ENCODE data around the gene FLOT2. TPM values are rescaled to one million over a fixed set of nuclear protein-coding genes. Genes with fewer than 3 reads are reported as not detected.
"Not testable (repeated sequence)": the region's sequence is repeated elsewhere in the genome, so short reads cannot be mapped to it uniquely, and the experiment has no call there.

The FLOT2 gene
- total RNA-seq, 4 donors from 2014 or later, result 15.3 to 37.9 (median 28.4) TPM

DNA sequence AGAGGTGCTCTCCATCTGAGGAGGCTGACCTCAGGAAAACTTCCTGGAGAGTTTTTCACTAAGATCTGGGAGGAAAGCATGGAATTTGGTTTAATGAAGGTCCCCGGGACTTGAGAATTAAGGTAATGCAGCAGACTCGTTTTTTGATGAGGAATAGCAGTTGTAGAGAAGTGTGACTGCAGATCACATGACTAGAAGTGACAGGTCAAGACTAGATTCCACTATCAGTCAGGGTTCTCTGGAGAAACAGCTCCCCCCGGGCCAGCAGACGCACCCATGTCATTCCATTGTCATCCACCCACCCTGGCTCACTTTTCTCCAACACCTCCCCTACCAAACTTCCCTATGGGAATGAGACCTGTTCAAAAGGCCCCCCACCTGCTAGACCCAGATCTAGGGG lies 7.3 kb upstream of the FLOT2 start:
- ATAC-seq (no peak), DNase-seq (no peak)
- peaks cover 6 to 30% of the 10 kb centered on the region in 2 donors for H3K4me1 ChIP-seq
- no peaks in the 10 kb centered on the region for H3K27me3 ChIP-seq
- intact Hi-C loops (cut with DNase I; ENCODE audit: low total_unique reads) (no loop called here), in situ Hi-C loops (cut with MboI; ENCODE audit: low sequenced_read_pairs in 4 of 4) (no loop called here)
- no peak overlapping the region for H3K4me3 ChIP-seq
- no peak for TF ChIP-seq POLR2A (IDR thresholded peaks at IDR 0.05)
- TF ChIP-seq, protein P1, sequence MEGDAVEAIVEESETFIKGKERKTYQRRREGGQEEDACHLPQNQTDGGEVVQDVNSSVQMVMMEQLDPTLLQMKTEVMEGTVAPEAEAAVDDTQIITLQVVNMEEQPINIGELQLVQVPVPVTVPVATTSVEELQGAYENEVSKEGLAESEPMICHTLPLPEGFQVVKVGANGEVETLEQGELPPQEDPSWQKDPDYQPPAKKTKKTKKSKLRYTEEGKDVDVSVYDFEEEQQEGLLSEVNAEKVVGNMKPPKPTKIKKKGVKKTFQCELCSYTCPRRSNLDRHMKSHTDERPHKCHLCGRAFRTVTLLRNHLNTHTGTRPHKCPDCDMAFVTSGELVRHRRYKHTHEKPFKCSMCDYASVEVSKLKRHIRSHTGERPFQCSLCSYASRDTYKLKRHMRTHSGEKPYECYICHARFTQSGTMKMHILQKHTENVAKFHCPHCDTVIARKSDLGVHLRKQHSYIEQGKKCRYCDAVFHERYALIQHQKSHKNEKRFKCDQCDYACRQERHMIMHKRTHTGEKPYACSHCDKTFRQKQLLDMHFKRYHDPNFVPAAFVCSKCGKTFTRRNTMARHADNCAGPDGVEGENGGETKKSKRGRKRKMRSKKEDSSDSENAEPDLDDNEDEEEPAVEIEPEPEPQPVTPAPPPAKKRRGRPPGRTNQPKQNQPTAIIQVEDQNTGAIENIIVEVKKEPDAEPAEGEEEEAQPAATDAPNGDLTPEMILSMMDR (IDR thresholded peaks at IDR 0.05 in 4 of 5, conservative IDR thresholded peaks at IDR 0.05 in 1 of 5), result no peak
- no peaks in the 10 kb centered on the region for H3K9me3 ChIP-seq
- H3K36me3 ChIP-seq, result peaks cover 0 to 39% of the 10 kb centered on the region in 2 donors
- no peak overlapping the region for H3K27ac ChIP-seq

DNA sequence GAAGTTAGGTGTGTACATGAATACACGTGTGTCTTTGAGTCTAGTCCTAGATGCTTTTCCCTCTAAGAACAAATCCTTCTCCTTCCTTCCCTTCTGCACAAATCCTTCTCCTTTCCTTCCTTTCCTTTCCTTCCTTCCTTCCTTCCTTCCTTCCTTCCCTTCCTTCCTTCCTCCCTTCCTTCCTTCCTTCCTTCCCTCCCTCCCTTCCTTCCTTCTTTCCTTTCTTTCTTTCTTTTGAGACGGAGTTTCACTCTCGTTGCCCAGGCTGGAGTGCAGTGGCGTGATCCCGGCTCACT lies 6.0 kb upstream of the FLOT2 start:
- H3K27me3 ChIP-seq; ATAC-seq; DNase-seq; H3K27ac ChIP-seq; H3K9me3 ChIP-seq; in situ Hi-C loops (cut with MboI; ENCODE audit: low sequenced_read_pairs in 4 of 4): not testable (repeated sequence)
- Histone ChIP-seq H3K36me3 (peaks cover 0 to 26% of the 10 kb centered on the region in 2 donors), H3K4me3 (peak overlapping the region in 1 of 4 donors; percentile 61), H3K4me1 (peaks cover 8 to 22% of the 10 kb centered on the region in 2 donors)
- intact Hi-C loops (cut with DNase I; ENCODE audit: low total_unique reads), result loop anchor here (2.0 kb wide), 2 partner anchors 47 to 141 kb away; partner anchors contain the start of gene PHF12

DNA sequence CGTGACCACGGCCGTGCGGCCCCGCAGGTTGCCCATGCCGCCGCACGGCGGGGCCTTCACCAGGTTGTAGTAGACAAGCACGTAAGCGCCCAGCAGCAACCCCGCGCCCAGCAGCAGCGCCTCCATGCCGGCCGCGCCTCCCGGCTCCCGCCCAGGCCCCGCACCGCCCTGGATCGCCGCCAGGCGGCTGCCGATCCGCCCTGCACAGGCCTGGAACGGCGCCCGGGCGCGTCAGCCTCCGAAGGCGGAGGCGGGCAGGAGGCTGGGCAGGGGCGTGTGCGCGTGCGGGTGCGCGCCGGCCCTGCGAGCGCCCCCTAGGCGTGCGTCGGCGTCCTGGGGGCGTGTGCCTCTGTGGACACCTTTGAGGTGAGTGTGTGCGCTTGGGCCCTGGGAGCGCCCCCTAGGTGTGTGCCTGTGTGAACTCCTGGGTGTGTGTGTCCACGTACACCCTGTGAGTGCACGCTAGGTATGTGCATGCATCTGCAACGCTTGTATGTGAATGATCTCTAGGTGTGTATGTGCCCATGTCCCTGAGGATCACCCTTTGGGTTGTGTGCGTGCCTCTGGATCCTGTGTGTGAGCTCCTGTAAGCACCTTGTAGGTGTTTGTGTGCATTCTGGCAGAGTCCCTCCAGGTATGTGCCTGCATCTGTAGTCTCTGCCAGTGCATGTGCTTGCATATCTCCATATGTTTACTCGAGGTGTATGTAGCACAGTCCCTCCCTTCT lies 5.4 kb upstream of the FLOT2 start, which contains the start of gene DHRS13:
DHRS13 (minus strand) TSS at position 261 of the 727 bp plus-strand sequence; CDS start at position 126, 135 bp downstream.
- H3K27ac ChIP-seq, result peak within 1 kb of the TSS; percentile 68 to 83 (median 80)
- no peaks in the 10 kb centered on the region for H3K9me3 ChIP-seq
- H3K27me3 ChIP-seq, result no peaks in the 10 kb centered on the region
- peaks cover 13 to 24% of the 10 kb centered on the region in 2 donors for H3K4me1 ChIP-seq
- peak within 1 kb of the TSS; percentile 61 to 84 (median 70) for H3K4me3 ChIP-seq
- TF ChIP-seq, protein P1 (IDR thresholded peaks at IDR 0.05 in 4 of 5, conservative IDR thresholded peaks at IDR 0.05 in 1 of 5), result peak; percentile 72 to 85 (median 82)
- TF ChIP-seq POLR2A (IDR thresholded peaks at IDR 0.05), result no peak
- in situ Hi-C loops (cut with MboI; ENCODE audit: low sequenced_read_pairs in 4 of 4), result no loop called here
- peaks cover 0 to 21% of the 10 kb centered on the region in 2 donors for H3K36me3 ChIP-seq
- DNase-seq (peak; percentile 51 to 73), ATAC-seq (peak; percentile 87 to 88)
- intact Hi-C loops (cut with DNase I; ENCODE audit: low total_unique reads), result loop anchor here (2.0 kb wide), 2 partner anchors 48 to 140 kb away; partner anchors contain the start of gene PHF12

DNA sequence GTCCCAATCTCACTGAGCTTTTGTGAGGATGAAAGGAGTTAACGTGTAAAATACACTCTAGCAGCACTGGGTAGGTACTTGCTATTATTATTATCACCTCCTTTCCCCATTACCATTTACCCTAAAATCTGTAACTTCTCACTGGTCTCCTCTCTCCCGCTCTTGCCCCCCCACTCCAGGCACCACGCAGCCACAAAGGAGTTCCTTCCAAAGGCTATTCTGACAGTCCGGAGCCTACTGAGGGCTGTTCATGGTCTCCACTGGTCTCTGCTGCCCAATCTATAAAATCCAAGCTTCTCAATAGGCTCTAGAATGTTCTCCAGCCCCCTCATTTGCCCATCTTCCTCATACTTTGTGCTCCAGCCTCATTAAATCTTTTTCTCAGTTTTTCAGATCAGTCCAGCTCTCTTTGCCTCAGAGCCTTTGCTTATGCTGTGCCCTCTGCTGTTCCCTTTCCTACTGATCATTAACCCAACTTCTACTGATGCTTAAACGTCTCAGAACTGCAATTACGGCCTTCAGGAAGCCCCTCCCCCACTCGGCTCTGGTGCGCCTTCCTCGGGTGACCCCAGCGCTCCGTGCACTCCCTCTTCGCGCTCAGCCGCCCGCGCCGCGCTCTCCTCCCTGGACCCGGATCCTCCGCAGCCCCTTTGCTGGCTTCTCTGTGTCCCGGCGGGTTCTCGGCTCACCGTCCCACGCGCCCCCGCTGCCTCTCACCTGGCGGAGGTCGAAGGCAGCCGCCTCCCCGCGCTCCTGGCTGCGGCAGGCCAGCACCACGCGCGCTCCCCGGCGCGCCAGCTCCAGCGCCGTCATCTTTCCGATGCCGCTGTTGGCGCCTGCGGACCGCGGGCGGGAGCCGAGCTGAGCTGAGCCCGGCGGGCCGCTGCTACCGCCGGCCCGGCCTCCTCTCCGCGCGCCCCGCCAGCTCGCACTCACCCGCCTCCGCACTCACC lies 4.6 kb upstream of the FLOT2 start:
- in situ Hi-C loops (cut with MboI; ENCODE audit: low sequenced_read_pairs in 4 of 4) (no loop called here), intact Hi-C loops (cut with DNase I; ENCODE audit: low total_unique reads) (loop anchor here (2.0 kb wide), 2 partner anchors 49 to 139 kb away; partner anchors contain the start of gene PHF12)
- Histone ChIP-seq H3K27ac (peak overlapping the region; percentile 68 to 83 (median 80)), H3K36me3 (peaks cover 0 to 13% of the 10 kb centered on the region in 2 donors), H3K4me3 (peak overlapping the region; percentile 61 to 84 (median 70)), H3K9me3 (no peaks in the 10 kb centered on the region), H3K4me1 (peaks cover 16 to 27% of the 10 kb centered on the region in 2 donors), H3K27me3 (no peaks in the 10 kb centered on the region)
- ATAC-seq (peak; percentile 45 to 53), DNase-seq (peak in 1 of 2 donors; percentile 18)
- TF ChIP-seq, protein P1 (IDR thresholded peaks at IDR 0.05 in 4 of 5, conservative IDR thresholded peaks at IDR 0.05 in 1 of 5), result no peak
- peak in 1 of 2 donors; percentile 22 for TF ChIP-seq POLR2A (IDR thresholded peaks at IDR 0.05)

Measured in gastrocnemius medialis (tissue), 4 donors.